COLO829 (cell line): ENCODE measurements around the gene STXBP6.

Experiments
- DNase-seq: peaks from one replicate; pipeline ENCODE4 v3.0.0; 2012; ENCODE audit warnings: low spot score

The STXBP6 gene

DNA sequence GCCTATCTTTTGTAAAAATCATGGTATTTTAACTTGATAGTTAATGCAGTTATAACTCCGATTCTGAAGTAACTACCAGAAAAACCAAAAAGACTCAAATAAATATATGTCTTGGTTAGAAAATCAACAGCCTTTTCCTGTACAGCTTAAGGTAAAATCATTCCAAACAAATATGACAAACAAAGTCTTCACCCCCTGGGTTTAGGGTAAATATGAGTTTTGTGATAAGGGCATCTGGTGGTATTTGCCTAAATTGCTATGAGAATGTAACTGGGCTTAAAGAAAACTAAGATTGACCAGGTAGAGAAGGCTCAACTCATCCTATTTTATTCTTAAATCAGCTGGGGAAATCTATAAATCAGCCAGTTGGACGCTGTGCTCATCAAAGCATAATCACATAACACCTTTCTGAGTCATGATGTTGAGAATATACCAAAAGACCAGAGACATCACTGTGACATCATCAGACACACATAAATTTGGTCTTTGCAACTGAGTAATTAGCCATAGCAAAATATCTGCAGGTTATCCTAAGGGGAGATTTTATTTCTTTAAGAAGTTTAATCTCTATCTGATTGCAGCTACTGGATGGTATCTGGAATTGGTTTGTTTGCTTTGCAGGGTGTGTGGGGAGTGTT lies 133.9 kb downstream of the STXBP6 start:
- no peak for DNase-seq

DNA sequence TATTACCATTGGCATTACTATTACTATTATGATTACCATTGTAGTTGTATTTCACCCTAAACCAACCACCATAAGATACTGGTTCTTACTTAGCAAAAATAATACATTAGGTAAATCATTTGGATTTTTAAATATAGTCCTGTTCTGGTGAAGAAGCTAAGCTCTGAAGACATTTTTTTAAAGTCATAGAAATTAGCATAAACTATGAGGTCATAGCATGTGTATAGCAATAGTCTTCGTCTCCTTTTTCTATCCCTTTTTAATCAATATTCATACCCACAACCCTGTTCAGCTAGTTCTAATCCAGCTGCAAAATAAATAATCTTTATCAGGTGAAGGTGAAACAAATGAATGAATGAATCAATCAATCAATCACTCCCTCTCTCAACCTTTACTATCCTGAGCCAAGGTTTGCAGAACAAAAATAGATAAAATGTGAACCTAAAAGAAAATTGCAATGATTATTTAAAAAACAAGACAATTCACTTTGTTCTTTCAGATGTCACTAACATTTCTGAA lies 134.5 kb downstream of the STXBP6 start:
- no peak for DNase-seq

DNA sequence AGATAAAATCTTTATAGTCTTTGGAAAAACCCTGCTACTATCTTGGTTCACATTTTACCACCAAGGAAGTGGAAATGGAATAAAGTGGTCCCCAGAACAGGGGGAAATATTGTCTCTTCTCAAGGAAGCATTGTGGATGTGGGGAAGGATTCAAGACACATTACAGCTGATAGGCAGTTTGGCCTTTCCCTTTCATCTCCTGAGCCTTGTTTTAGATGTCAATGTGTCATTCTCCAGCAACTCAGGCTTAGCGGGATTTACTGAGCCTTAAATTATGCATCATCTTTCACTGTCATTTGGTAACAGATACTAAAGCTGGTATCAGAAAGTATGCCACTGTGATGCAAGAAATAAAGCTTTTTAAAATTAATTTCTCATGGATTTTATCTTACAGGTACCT lies 136.2 kb downstream of the STXBP6 start:
- no peak for DNase-seq

DNA sequence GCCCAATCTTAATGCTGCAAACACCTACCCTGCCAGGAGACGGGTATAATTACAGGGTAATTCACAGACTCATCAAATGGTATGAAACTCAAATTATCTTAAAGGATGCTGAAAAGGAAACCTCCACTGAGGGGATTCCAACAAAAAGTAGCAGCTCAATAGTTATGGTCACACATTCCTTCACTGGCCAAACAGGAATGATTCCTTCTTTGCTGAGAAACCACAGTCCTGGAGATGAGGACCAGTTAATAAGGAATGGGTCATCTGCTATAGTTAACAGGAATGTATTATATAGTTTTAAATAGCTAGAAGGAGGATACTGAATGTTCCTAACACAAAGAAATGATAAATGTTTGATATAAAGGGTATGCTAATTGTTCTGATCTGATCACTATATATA lies 136.9 kb downstream of the STXBP6 start:
- no peak for DNase-seq

DNA sequence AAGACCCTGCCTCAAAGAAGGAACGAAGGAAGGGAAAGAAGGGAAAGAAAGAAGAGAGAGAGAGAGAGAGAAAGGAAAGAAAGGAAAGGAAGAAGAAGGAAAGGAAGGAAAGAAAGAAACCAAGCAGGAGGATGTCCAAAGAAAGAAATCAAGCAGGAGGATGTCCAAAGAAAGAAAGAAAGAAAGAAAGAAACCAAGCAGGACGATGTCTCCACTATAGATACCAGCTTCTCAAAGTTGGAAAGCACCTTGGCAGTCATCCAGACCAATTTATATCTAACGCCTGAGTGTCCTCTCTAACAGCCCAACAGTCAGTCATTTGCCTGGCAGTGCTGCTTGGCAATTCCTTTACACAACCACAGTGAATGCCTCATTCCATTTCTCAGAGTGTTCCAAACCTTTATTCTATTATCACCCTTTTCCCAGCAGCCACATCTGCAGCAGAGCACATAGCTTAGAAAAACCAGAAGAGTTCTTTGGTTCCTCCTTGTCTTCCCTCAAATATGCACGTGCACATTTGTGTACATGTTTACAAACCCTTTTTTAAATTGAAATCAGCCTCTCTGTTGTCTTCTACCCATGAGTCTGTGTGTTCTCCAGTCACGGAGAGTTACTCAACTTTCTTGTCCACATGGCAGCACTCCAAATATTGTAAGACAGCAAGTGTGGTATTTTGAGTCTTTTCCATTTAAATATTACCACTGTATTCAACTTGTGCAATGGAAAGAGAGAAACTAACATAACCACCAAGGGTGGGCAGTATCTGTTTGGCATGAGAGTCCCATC lies 138.4 kb downstream of the STXBP6 start:
- no peak for DNase-seq

DNA sequence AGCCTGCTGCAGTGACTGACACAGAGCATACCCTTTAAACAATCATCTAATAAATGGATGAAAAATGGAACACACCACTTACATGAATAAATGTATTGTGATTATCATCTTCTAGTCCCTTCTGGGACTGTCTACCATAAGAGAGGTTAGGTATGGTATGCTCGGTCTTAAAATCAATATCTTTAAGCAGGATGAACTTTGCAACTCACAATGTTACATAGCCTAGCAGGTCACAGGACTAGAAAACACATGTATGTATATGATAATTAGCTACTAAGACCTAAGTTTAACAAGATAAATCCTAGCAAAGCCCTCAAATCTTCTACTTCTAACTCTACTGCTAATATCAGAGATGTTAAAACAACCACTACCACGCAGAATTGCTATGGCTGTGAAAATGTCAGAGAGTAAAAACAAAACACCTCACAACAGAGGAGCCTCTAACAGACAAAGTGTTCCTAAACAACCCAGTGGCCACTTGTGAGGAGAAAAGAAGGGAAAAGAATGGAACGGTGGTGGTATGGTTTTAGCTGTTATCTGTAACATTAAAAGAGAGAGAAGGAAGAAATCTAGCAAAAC lies 139.4 kb downstream of the STXBP6 start:
- DNase-seq: no peak

DNA sequence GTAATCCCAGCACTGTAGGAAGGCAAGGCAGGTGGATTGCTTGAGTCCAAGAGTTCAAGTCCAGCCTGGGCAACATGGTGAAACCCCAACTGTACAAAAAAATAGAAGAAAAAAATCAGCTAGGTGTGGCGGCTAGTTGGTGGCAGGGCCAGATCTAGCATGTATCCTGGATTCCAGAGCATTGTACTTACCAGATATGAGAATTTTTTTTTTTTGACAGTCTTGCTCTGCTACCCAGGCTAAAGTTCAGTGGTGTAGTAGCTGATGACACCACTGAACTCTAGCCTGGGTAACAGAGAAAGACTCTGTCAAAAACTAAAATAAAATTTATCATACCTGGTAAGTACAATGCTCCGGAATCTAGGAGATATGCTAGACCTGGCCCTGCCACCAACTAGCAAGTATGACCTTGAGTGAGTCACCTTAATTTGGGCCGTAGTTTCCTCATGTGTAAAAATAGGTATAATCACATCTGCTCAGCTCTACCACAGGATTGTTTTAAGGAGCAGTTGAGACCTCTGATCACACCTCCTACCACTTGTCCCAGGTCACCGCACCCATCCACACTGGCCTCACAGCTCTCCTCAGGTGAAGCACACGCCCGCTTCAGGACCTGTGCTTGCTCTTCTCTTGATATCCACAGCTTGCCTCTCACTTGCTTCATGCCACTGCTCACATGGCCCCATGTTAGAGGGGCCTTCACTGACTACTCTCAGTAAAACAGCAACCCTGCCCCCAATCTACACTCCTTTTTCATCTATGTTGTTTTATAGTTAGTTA lies 140.2 kb downstream of the STXBP6 start:
- no peak for DNase-seq

DNA sequence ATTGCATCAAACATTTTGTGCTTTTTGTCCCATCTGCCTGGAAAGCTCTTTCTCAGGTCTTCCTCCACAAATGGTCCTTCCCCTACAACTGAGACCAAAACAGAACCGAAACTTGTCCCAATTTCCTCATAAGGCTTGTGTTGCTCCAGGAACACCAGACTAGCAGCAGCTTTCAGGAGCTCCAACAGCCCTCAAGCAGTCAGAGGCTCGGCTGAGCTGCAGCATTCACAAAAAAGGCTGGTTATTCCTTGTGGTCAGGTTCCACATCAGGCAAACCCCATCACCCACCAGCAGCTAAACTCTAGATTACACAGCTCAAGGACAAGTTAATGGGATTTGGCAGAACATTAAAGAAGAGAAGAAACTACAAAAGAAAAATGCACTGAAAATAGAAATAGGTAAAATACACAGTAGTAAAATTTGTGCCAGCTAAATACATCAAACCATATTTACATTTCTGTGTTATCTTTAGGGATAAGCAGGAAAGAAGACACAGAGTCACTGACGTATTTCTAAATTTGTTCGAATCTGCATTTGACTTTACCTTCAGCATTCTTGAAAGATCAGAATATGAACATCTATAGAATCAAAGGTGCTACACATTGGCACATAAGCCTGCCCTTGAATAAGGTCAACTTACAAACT lies 141.2 kb downstream of the STXBP6 start:
- no peak for DNase-seq

DNA sequence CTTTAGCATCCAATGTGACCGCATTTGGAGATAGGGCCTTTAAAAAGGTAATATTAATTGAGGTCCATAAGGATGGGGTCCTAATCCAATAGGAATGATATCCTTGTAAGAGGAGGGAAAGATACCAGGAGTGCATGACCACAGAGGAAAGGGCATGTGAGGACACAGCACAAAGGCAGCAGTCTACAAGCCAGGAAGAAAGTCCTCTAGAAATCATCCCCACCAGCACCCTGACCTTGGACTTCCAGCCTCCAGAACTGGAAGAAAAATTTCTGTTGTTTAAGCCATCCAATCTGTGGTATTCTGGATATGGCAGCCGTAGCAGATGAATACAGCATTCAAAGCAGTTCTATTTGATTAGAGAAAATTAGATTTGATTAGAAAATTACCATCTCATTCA lies 145.4 kb downstream of the STXBP6 start:
- no peak for DNase-seq

DNA sequence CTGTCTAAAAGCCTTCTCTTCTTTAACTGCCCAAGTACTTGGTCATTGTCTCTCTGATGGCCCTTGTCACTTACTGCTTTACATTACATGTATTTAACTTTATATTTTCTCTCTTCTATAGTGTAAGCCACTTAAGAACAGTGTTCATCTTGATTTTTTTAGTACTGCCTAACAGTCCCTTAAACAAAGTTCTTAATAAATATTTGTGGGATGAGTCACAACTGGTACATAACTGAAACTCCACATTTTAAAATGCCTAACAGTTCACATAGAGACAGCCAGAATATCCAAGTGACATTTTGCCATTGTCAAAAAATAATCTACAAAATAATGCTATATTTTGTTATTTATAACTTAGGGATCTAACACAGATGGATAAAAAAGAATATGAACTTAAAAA lies 146.6 kb downstream of the STXBP6 start:
- peak; percentile 23 for DNase-seq

DNA sequence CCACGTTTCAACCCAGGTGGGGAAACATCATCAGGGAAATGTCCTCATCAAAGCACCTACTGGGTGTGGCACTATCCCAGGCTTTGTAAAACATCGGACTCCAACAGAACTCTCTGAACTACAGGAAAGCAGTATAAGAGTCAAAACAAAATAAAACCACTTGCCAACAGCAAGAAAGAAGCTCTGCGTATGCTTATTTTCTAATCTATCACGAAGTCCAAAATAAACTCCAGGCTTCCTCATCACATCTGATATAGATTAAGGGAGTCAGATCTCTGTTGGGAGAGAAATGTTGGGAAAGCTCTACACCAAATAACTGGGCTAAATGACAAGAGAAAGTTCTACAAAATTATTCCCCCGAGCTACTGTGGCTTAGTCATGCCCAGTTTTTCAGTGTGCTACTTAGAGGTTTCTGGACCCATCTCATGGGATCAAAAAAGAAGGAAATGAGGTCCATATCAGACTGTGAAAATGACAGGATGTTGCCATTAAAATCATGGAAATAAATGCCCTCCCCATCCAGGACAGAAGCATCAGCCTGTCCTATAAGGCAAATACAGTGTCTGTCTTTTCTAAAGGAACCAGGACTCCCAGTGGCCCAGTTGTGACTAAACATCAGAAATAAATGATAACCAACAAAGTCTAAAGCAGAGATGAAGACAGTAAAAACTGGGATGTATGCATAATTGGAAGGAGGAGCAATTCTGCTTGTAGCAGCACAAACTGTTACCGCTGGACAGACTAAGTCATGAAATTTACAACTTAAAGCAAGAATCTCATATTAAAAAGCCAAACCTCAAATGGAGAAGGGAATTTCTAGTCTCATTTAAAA lies 149.5 kb downstream of the STXBP6 start:
- DNase-seq: no peak

DNA sequence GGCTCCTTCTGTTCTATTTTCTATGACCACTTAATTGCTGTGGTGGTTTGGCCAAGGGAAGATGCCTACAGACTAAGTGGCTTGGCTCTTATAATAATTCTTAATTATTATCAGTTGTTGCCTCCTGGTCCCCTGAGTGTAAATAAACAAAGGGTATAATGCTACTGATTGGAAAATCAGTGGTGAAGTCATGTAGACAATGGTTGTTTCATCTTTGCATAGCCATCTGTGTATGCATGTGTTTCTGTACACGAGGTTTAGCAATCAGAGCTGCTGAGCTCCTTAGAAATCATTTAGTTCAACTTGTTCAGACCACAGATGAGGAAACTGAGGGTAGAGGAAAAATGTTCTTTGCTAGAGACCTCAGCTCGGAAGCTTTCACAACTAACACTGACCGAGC lies 152.2 kb downstream of the STXBP6 start:
- DNase-seq: no peak

DNA sequence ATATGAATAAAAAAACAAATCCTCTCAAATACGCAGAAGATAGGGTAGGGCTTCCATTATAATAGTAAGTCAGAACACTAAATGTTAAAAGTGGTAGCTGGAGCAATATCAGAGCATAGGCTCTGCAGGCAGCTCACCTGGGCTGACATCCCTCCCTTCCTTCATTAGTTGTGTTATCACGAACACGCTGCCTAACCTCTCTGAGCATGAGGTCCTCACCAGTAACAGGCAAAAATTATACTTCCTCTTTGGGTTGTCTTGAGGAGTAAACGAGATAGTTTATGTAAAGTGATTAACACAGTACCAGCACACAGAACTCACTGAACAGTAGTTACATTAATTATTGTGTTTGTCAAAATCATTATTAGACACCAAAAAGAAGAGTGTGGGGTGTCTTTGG lies 154.3 kb downstream of the STXBP6 start:
- DNase-seq: no peak

DNA sequence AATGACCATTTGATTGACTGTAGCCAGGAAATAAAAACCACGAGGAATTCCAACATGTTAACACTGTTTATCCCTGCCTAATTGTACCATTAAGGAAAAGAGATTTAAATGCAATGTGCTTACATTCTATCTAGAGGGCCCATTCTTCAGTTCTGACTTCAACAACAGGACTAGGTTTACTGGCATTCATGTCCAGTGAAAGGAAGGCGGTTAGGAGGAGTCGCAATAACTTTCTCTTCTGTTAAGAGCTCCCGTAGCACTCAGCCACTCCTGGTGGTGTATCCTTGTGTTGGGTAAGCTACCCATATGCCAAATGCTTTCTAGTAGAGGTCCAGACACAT lies 154.7 kb downstream of the STXBP6 start:
- no peak for DNase-seq

DNA sequence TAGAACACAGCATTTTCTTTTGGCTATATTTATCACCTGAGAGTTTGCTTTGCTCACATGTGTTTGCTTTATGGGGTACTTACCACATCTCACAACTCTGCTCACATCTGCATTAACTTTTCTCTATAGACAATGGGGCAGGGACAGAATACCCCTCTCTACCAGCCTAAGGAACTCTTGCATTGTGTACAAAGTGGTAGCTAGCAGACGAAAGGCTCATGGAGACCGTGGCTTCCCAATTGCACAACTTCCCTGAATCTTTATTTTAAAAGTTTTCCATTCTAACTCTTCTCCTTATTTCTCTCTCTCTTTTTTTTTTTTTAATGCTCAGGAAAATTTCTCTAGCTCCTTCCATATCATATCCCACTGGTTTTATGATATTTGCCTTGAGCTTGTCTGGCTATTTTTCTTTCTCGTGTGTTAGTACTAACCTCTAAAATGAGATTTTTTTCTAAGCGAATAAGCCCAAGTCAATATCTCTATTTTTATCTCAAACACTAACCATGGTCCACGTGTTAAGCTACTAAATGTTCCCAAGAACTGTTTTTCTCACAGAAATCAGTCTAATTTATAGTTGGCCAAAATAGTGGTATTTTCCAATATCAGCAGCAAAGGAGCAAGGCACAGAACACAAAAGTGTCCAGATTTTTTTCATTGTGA lies 155.2 kb downstream of the STXBP6 start:
- DNase-seq: no peak

DNA sequence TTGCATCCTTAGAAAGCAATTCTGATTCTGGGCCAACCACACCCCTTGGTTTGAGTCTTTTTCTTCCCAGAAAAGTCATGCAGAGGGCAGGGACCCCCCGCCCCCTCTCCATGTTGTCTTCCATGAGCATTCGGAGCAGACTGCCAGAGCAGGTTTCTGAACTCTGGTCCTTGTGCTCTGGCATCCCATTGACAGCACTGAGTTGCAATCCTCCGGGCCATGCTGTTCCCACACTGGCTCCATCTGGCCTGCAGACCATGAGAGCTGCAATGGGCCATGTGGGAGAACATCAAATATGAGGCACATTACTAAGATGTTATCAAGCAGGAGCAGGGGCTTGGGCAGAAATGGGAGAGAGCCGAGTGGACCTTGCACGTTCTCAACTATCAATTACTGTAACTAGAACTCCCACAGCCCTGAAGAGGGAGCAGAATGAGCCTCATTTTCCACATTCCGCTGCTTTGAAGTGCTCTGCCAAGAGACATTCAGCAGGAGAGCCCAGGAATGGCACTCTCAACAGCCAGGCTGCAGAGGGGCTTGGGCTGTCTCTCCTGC lies 157.4 kb downstream of the STXBP6 start:
- no peak for DNase-seq

DNA sequence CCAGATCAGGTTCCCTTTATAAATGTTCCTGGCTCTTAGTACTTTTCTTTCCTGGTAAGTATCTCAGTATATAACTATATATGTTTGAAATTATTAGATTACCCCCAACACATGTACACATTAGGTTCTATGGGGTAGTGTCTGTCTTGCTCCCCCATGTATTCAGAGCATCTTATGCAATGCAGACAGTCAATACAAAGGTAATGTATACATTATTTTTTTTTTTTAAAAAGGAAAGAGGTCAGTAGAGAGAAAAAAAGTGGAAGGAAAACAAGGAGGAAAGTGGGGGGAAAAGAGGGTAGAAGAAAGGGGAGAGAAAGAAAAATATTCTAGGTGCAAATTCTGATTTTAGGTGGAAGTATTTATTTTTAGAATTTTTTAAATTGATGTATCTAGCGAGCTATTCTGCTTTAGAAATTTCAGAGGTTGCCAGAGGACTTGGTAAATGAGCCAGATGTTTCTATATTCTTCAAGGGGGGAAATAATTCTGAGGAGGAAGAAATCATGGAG lies 157.9 kb downstream of the STXBP6 start:
- DNase-seq: no peak

DNA sequence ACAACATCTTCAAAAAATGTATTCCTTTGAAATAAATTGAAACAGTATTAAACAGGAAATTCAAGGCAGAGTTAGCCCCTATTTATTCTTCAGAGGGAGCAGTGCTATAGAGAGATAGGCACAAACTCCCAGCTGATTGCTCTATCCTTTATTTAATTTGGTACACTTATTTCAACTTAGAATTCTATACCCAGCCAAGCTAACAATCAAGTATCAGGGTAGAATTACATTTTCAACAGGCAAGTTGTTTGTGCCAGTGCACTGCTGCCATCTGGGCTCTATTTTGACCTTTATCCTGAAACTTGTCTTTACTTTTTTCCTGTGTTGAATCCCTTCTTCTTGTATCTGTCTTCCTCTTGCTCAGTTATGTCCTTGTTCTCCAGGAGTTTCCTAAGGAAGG lies 159.2 kb downstream of the STXBP6 start:
- no peak for DNase-seq

DNA sequence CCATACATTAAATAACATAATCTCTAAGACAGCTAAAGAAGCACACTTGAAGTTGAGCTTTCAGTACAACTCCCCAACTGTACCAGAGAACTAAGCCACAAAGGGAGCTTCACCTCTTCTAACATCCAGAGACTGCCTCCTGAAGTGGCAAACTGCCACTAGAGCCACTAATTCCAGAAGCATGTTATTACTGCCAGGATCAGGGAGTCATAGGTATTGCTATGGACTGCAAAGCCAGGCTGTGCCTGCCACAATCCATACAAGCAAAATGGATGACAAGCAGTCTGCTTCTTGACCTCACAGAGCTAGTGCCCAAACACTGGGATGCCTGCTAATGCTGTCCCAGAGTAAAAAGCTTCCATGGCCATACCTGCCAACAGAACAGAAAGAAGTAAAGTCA lies 160.1 kb downstream of the STXBP6 start:
- no peak for DNase-seq

DNA sequence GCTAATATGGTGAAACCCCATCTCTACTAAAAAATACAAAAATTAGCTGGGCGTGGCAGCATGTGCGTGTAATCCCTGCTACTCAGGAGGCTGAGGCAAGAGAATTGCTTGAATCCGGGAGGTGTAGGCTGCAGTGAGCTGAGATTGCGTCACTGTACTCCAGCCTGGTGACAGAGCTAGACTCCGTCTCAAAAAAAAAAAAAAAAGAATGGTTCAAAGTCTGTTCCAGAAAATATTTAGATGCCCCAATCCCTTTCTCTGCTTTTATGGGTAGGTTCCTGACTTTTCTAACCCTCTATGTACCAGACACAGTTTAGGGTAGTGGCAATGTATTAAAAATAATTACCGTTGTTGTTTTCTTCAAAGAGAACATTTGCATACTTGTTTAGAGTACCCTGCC lies 161.4 kb downstream of the STXBP6 start:
- DNase-seq: no peak
